WTC11 (cell line): ENCODE data around the gene SEMA5B. TPM values are rescaled to one million over a fixed set of nuclear protein-coding genes. Genes with fewer than 3 reads are reported as not detected.
A peak's percentile ranks its signal among the peaks of the same experiment; 100 is the strongest.

Experiments used
- ATAC-seq: fragments of 200-7000 bp; cut with Tn5 transposase; 2 replicates; pipeline ENCODE4 v1.10.0; 2021; ENCODE audit warnings: mild to moderate bottlenecking, moderate library complexity
- CTCF ChIA-PET: fragments of 300-600 bp; sonication (Branson Sonifier 250); formaldehyde crosslinking; loops from one replicate; lab custom pipeline; 2021; ENCODE audit warnings: antibody characterized with exemption; lab: Charles Lee
- POLR2A ChIA-PET: fragments of 350-600 bp; sonication (Branson Sonifier 250); formaldehyde crosslinking; loops from one replicate; lab custom pipeline; 2021; ENCODE audit warnings: antibody characterized with exemption; lab: Charles Lee
- DNase-seq: peaks from one replicate; pipeline ENCODE4 v3.0.0; 2021; ENCODE audit warnings: low spot score
- H3K27ac Mint-ChIP-seq: 2 replicates; pipeline ENCODE4 v1.8.0; 2021; ENCODE audit warnings: mixed read lengths
- H3K27me3 Mint-ChIP-seq: 2 replicates; pipeline ENCODE4 v1.8.0; 2021; ENCODE audit warnings: low read depth, mild to moderate bottlenecking, moderate library complexity, mixed read lengths
- H3K36me3 Mint-ChIP-seq: 2 replicates; pipeline ENCODE4 v1.8.0; 2021; ENCODE audit warnings: mixed read lengths
- H3K4me1 Mint-ChIP-seq: 2 replicates; pipeline ENCODE4 v1.8.0; 2022; ENCODE audit warnings: mixed read lengths
- H3K4me3 Mint-ChIP-seq: 2 replicates; pipeline ENCODE4 v1.8.0; 2021; ENCODE audit warnings: mild to moderate bottlenecking, moderate library complexity, mixed read lengths
- H3K9me3 Mint-ChIP-seq: 2 replicates; pipeline ENCODE4 v1.8.0; 2021; ENCODE audit warnings: mixed read lengths
- CBFB ChIP-seq: sonication (generic); formaldehyde crosslinking; IDR thresholded peaks from 2 replicates; pipeline ENCODE4 v1.8.1; 2022; ENCODE audit warnings: mild to moderate bottlenecking, low read depth, missing genetic modification reagents
- CREM ChIP-seq: sonication (generic); formaldehyde crosslinking; IDR thresholded peaks from 2 replicates; pipeline ENCODE4 v1.8.1; 2022; ENCODE audit warnings: mild to moderate bottlenecking, missing genetic modification reagents, moderate library complexity
- E2F5 ChIP-seq: sonication (generic); formaldehyde crosslinking; IDR thresholded peaks from 2 replicates; pipeline ENCODE4 v1.8.1; 2022; ENCODE audit warnings: mild to moderate bottlenecking, moderate library complexity, missing genetic modification reagents
- ERG ChIP-seq: fragments of 250-450 bp; sonication (Bioruptor Pico); IDR thresholded peaks from 2 replicates; pipeline ENCODE4 v1.8.0; 2021; ENCODE audit warnings: mild to moderate bottlenecking
- FOXK1 ChIP-seq: sonication (generic); formaldehyde crosslinking; IDR thresholded peaks from 2 replicates; pipeline ENCODE4 v1.8.0; 2022; ENCODE audit warnings: mild to moderate bottlenecking, moderate library complexity, missing genetic modification reagents
- FOXP4 ChIP-seq: sonication (generic); formaldehyde crosslinking; IDR thresholded peaks from 2 replicates; pipeline ENCODE4 v1.8.0; 2022; ENCODE audit warnings: mild to moderate bottlenecking, missing genetic modification reagents
- HMGXB4 ChIP-seq: sonication (generic); formaldehyde crosslinking; IDR thresholded peaks from 2 replicates; pipeline ENCODE4 v1.8.1; 2023; ENCODE audit warnings: mild to moderate bottlenecking, moderate library complexity, missing genetic modification reagents
- IRF2 ChIP-seq: sonication (generic); formaldehyde crosslinking; IDR thresholded peaks from 2 replicates; pipeline ENCODE4 v1.8.0; 2022; ENCODE audit warnings: low read depth, missing genetic modification reagents, borderline replicate concordance
- JAZF1 ChIP-seq: fragments of 250-450 bp; sonication (Bioruptor Pico); IDR thresholded peaks from 2 replicates; pipeline ENCODE4 v1.9.0; 2021; ENCODE audit warnings: moderate library complexity, mild to moderate bottlenecking, inconsistent platforms
- MYBL2 ChIP-seq: sonication (generic); formaldehyde crosslinking; IDR thresholded peaks from 2 replicates; pipeline ENCODE4 v1.8.1; 2023; ENCODE audit warnings: mild to moderate bottlenecking, moderate library complexity, missing genetic modification reagents
- NFYB ChIP-seq: sonication (generic); formaldehyde crosslinking; conservative IDR thresholded peaks from 2 replicates; pipeline ENCODE4 v1.8.0; 2022; ENCODE audit warnings: low read depth, missing genetic modification reagents
- SMAD4 ChIP-seq: sonication (generic); formaldehyde crosslinking; IDR thresholded peaks from 2 replicates; pipeline ENCODE4 v1.8.0; 2022; ENCODE audit warnings: mild to moderate bottlenecking, missing genetic modification reagents
- ZBTB21 ChIP-seq: sonication (generic); formaldehyde crosslinking; IDR thresholded peaks from 2 replicates; pipeline ENCODE4 v1.8.1; 2023; ENCODE audit warnings: mild to moderate bottlenecking, missing genetic modification reagents, borderline replicate concordance
- ZNF281 ChIP-seq: sonication (generic); formaldehyde crosslinking; IDR thresholded peaks from 2 replicates; pipeline ENCODE4 v1.8.0; 2023; ENCODE audit warnings: mild to moderate bottlenecking, missing genetic modification reagents
- ZNF416 ChIP-seq: fragments of 250-450 bp; sonication (Bioruptor Pico); IDR thresholded peaks from 2 replicates; pipeline ENCODE4 v1.9.0; 2021; ENCODE audit warnings: mild to moderate bottlenecking, inconsistent platforms
- ZNF425 ChIP-seq: fragments of 250-450 bp; sonication (Bioruptor Pico); conservative IDR thresholded peaks from 2 replicates; pipeline ENCODE4 v1.9.0; 2021; ENCODE audit warnings: mild to moderate bottlenecking
- ZNF532 ChIP-seq: fragments of 250-450 bp; sonication (Bioruptor Pico); IDR thresholded peaks from 2 replicates; pipeline ENCODE4 v1.9.0; 2021; ENCODE audit warnings: mild to moderate bottlenecking, borderline replicate concordance
- total RNA-seq: library from RNA; stranded (reverse); gene quantifications from 3 replicates; pipeline ENCODE4 v1.2.3, GENCODE V29; 2021

Gene SEMA5B
- total RNA-seq, 1 experiment from 2014 or later: 20.7 TPM

GRCh38 chr3:122978569-122978968 lies 49.0 kb downstream of the SEMA5B start:
- Mint-ChIP-seq H3K27ac (no peak overlapping the region), H3K36me3 (no peaks in the 10 kb centered on the region), H3K4me1 (peaks cover 71% of the 10 kb centered on the region), H3K27me3 (no peaks in the 10 kb centered on the region; the same call in 1 of the 2 replicates)
- CTCF ChIA-PET: interaction anchor here (0.8 to 1.2 kb wide), 6 partner anchors 8 to 387 kb away, joined by 3 to 11 read pairs (median 3); partner anchors contain the start of gene SEMA5B
- POLR2A ChIA-PET: interaction anchor here (0.6 to 0.8 kb wide), 2 partner anchors 8 to 119 kb away, joined by 3 read pairs; no protein-coding TSS in a partner anchor
- ATAC-seq: no peak
- TF ChIP-seq E2F5 (CRISPR knock-in tag): no peak
- TF ChIP-seq ZNF281 (CRISPR knock-in tag): no peak
- TF ChIP-seq FOXP4 (CRISPR knock-in tag): no peak
- TF ChIP-seq FOXK1: no peak
- TF ChIP-seq SMAD4 (CRISPR knock-in tag): no peak
- TF ChIP-seq ZNF416 (CRISPR knock-in tag): no peak
- TF ChIP-seq IRF2 (CRISPR knock-in tag): no peak
- TF ChIP-seq NFYB (CRISPR knock-in tag): no peak
- TF ChIP-seq, all 79 proteins: peak for 0
- H3K4me3 Mint-ChIP-seq: no peak overlapping the region
- H3K9me3 Mint-ChIP-seq: no peaks in the 10 kb centered on the region
- DNase-seq: no peak

- Mint-ChIP-seq H3K27ac (no peak overlapping the region), H3K27me3 (no peaks in the 10 kb centered on the region; the same call in 1 of the 2 replicates), H3K4me1 (peaks cover 71% of the 10 kb centered on the region), H3K4me3 (no peak overlapping the region), H3K9me3 (no peaks in the 10 kb centered on the region), H3K36me3 (no peaks in the 10 kb centered on the region)
- ChIA-PET CTCF (interaction anchor here (0.8 to 1.4 kb wide), 6 partner anchors 9 to 388 kb away, joined by 3 to 11 read pairs (median 3); partner anchors contain the start of gene SEMA5B), POLR2A (interaction anchor here (0.6 to 0.8 kb wide), 2 partner anchors 9 to 120 kb away, joined by 3 read pairs; no protein-coding TSS in a partner anchor)
- DNase-seq: peak; percentile 39
- ATAC-seq: peak; percentile 54
- TF ChIP-seq ERG (CRISPR knock-in tag): no peak
- no peak for TF ChIP-seq NFYB (CRISPR knock-in tag)
- no peak for TF ChIP-seq HMGXB4
- no peak for TF ChIP-seq ZNF532 (CRISPR knock-in tag)
- TF ChIP-seq MYBL2 (CRISPR knock-in tag): no peak
- no peak for TF ChIP-seq JAZF1
- TF ChIP-seq CBFB: no peak
- TF ChIP-seq ZNF425: no peak
- no peak for TF ChIP-seq ZBTB21 (CRISPR knock-in tag)
- no peak for TF ChIP-seq CREM (CRISPR knock-in tag)
Measured at GRCh38 chr3:122977746-122978466, 49.7 kb downstream of the SEMA5B start.
